Measurements from ENCODE around the gene ZNF593OS. TPM values are rescaled to one million over a fixed set of nuclear protein-coding genes. Genes with fewer than 3 reads are reported as not detected.

The ZNF593OS gene
- total and polyA plus RNA-seq, 4 donors: 0.10 to 0.32 TPM; not detected in 2

DNA sequence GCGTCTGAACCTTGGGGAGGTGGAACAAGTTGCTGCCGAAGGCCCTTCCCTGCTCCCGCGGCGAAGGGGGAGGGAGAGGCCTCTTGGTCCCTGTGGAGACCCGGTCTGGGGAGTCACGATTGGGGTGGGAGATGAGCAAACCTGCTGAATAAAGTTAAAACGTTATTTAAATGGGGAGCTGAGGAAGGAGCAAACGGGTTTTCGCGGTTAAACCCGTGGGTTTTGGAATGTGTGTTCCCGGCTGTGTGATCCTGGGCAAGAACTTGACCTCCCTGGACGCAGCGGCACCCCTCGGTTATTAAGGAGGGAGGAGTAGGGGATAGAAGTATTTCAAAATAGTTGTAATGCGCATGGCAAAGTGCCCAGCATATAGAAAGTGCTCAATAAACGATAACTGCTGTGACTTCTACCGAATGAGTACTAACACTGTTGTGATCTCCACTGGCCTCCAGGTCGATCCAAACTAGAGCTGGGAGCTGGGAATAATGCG, 9.4 kb downstream of the ZNF593OS start:
- no peak overlapping the region for H3K9ac ChIP-seq (ENCODE audit: low read depth in 1 of 2, low read length in 2 of 2)
- TF ChIP-seq, protein P1, sequence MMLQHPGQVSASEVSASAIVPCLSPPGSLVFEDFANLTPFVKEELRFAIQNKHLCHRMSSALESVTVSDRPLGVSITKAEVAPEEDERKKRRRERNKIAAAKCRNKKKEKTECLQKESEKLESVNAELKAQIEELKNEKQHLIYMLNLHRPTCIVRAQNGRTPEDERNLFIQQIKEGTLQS (IDR thresholded peaks at IDR 0.05): no peak
- TF ChIP-seq EGR1 (IDR thresholded peaks at IDR 0.05; ENCODE audit: low read depth in 2 of 2) (no peak), YY1 (IDR thresholded peaks at IDR 0.05) (no peak), RAD21 (IDR thresholded peaks at IDR 0.05) (no peak), FOXA2 (IDR thresholded peaks at IDR 0.05) (no peak), HNF4G (IDR thresholded peaks at IDR 0.05) (no peak), TAF1 (conservative IDR thresholded peaks at IDR 0.05) (no peak), JUND (IDR thresholded peaks at IDR 0.05) (no peak), HNF4A (conservative IDR thresholded peaks at IDR 0.05) (no peak), NR2F2 (IDR thresholded peaks at IDR 0.05) (no peak), GABPA (IDR thresholded peaks at IDR 0.05 in 1 of 2, conservative IDR thresholded peaks at IDR 0.05 in 1 of 2) (no peak), RXRA (IDR thresholded peaks at IDR 0.05) (no peak), FOXA1 (IDR thresholded peaks at IDR 0.05) (no peak), SP1 (IDR thresholded peaks at IDR 0.05) (no peak)
- TF ChIP-seq, protein P2, sequence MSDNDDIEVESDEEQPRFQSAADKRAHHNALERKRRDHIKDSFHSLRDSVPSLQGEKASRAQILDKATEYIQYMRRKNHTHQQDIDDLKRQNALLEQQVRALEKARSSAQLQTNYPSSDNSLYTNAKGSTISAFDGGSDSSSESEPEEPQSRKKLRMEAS (IDR thresholded peaks at IDR 0.05): no peak
- TF ChIP-seq, protein P3, sequence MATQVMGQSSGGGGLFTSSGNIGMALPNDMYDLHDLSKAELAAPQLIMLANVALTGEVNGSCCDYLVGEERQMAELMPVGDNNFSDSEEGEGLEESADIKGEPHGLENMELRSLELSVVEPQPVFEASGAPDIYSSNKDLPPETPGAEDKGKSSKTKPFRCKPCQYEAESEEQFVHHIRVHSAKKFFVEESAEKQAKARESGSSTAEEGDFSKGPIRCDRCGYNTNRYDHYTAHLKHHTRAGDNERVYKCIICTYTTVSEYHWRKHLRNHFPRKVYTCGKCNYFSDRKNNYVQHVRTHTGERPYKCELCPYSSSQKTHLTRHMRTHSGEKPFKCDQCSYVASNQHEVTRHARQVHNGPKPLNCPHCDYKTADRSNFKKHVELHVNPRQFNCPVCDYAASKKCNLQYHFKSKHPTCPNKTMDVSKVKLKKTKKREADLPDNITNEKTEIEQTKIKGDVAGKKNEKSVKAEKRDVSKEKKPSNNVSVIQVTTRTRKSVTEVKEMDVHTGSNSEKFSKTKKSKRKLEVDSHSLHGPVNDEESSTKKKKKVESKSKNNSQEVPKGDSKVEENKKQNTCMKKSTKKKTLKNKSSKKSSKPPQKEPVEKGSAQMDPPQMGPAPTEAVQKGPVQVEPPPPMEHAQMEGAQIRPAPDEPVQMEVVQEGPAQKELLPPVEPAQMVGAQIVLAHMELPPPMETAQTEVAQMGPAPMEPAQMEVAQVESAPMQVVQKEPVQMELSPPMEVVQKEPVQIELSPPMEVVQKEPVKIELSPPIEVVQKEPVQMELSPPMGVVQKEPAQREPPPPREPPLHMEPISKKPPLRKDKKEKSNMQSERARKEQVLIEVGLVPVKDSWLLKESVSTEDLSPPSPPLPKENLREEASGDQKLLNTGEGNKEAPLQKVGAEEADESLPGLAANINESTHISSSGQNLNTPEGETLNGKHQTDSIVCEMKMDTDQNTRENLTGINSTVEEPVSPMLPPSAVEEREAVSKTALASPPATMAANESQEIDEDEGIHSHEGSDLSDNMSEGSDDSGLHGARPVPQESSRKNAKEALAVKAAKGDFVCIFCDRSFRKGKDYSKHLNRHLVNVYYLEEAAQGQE (IDR thresholded peaks at IDR 0.05): no peak
- TF ChIP-seq, protein P4, sequence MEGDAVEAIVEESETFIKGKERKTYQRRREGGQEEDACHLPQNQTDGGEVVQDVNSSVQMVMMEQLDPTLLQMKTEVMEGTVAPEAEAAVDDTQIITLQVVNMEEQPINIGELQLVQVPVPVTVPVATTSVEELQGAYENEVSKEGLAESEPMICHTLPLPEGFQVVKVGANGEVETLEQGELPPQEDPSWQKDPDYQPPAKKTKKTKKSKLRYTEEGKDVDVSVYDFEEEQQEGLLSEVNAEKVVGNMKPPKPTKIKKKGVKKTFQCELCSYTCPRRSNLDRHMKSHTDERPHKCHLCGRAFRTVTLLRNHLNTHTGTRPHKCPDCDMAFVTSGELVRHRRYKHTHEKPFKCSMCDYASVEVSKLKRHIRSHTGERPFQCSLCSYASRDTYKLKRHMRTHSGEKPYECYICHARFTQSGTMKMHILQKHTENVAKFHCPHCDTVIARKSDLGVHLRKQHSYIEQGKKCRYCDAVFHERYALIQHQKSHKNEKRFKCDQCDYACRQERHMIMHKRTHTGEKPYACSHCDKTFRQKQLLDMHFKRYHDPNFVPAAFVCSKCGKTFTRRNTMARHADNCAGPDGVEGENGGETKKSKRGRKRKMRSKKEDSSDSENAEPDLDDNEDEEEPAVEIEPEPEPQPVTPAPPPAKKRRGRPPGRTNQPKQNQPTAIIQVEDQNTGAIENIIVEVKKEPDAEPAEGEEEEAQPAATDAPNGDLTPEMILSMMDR (IDR thresholded peaks at IDR 0.05; ENCODE audit: low read depth, low read length, missing input control): no peak
- TF ChIP-seq, protein P5, sequence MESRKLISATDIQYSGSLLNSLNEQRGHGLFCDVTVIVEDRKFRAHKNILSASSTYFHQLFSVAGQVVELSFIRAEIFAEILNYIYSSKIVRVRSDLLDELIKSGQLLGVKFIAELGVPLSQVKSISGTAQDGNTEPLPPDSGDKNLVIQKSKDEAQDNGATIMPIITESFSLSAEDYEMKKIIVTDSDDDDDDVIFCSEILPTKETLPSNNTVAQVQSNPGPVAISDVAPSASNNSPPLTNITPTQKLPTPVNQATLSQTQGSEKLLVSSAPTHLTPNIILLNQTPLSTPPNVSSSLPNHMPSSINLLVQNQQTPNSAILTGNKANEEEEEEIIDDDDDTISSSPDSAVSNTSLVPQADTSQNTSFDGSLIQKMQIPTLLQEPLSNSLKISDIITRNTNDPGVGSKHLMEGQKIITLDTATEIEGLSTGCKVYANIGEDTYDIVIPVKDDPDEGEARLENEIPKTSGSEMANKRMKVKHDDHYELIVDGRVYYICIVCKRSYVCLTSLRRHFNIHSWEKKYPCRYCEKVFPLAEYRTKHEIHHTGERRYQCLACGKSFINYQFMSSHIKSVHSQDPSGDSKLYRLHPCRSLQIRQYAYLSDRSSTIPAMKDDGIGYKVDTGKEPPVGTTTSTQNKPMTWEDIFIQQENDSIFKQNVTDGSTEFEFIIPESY (IDR thresholded peaks at IDR 0.05): no peak

More for the DNA sequence above, 9.4 kb downstream of the ZNF593OS start:
- Histone ChIP-seq H3K4me3 (ENCODE audit: low read depth in 1 of 3, low read length in 3 of 3) (peak overlapping the region; percentile 17 to 59 (median 18)), H3K36me3 (ENCODE audit: control insufficient read depth in 4 of 4, insufficient read depth in 3 of 4, low read depth in 1 of 4, low read length in 3 of 4) (no peaks in the 10 kb centered on the region), H3K27ac (ENCODE audit: low read depth in 1 of 2, low read length in 2 of 2) (no peak overlapping the region), H3K4me1 (ENCODE audit: control insufficient read depth in 4 of 4, insufficient read depth in 4 of 4, low read length in 3 of 4) (peaks cover 10 to 26% (median 18%) of the 10 kb centered on the region in 4 donors), H3K9me3 (ENCODE audit: control insufficient read depth in 4 of 4, low read length in 3 of 4) (no peaks in the 10 kb centered on the region), H3K27me3 (ENCODE audit: control insufficient read depth in 4 of 4, insufficient read depth in 4 of 4, low read length in 3 of 4) (peaks cover 0 to 4% (median under 1%) of the 10 kb centered on the region in 4 donors)
- 23% methylated on average over 21 of the region's 21 CpGs for WGBS
- DNase-seq (ENCODE audit: low spot score): no peak

Data from liver (tissue), 9 donors.